AML-193 (cell line): ENCODE measurements around the gene ALDH3B1.

ENCODE experiments used
- DNase-seq, 2 experiments: peaks; one replicate each; lab custom pipeline; 2025; lab: John Stamatoyannopoulos, UW

Gene ALDH3B1

GRCh38 chr11:68031144-68031464, 21.0 kb downstream of the ALDH3B1 start:
- DNase-seq = no peak

- no peak for DNase-seq
Measured at GRCh38 chr11:68032003-68032402, 21.9 kb downstream of the ALDH3B1 start.

GRCh38 chr11:68032997-68033707, 23.0 kb downstream of the ALDH3B1 start:
- DNase-seq = no peak

GRCh38 chr11:68033708-68034045, 23.6 kb downstream of the ALDH3B1 start:
- DNase-seq = no peak

- no peak for DNase-seq
Measured at GRCh38 chr11:68035266-68035876, 25.2 kb downstream of the ALDH3B1 start.

- DNase-seq = no peak
Measured at GRCh38 chr11:68036141-68036716, 26.1 kb downstream of the ALDH3B1 start.

- peak; percentile 75 to 82 for DNase-seq
Measured at GRCh38 chr11:68036717-68037239, 26.7 kb downstream of the ALDH3B1 start.

GRCh38 chr11:68037411-68038225, 27.5 kb downstream of the ALDH3B1 start:
- DNase-seq = no peak

- DNase-seq = no peak
Measured at GRCh38 chr11:68038226-68038717, 28.1 kb downstream of the ALDH3B1 start.

GRCh38 chr11:68038718-68039525, 28.8 kb downstream of the ALDH3B1 start, which contains the start of gene TCIRG1:
Gene TCIRG1 (plus strand): TSS chr11:68039025. CDS start chr11:68041272, 2,247 bp downstream.
- DNase-seq = peak; percentile 12 to 24

- peak in 1 of 2 experiments; percentile 25 for DNase-seq
Measured at GRCh38 chr11:68039526-68040086, 29.5 kb downstream of the ALDH3B1 start.

GRCh38 chr11:68040101-68040956, 30.2 kb downstream of the ALDH3B1 start:
- DNase-seq = peak; percentile 64 to 73

GRCh38 chr11:68040957-68041591, 30.9 kb downstream of the ALDH3B1 start:
- DNase-seq = no peak

- DNase-seq = no peak
Measured at GRCh38 chr11:68041617-68042218, 31.6 kb downstream of the ALDH3B1 start.

GRCh38 chr11:68042219-68043028, 32.3 kb downstream of the ALDH3B1 start:
- no peak for DNase-seq

GRCh38 chr11:68043029-68043348, 32.9 kb downstream of the ALDH3B1 start:
- no peak for DNase-seq

- DNase-seq = no peak
Measured at GRCh38 chr11:68043349-68044144, 33.4 kb downstream of the ALDH3B1 start.
